ENCODE data around the gene OTOF.

OTOF gene

DNA sequence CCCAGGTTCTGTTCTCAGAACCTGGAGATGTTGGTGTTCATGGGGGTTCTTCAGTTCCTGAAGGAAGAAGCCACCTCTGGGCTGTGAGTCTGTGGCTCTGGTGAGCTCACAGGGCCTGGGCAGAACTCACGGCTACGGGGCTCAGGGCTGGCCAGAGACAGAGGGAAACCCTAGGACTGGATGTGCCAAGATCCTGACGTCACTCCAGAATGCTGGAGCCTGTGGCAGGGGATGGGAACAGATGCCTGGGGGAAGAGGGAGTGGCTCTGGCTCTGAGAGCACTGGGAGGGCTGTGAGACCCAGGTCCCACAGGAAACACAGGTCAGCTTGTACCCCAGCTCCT lies at the start of gene OTOF:
TSS of gene OTOF (minus strand) at position 214 of the 343 bp plus-strand sequence.
- no peak for DNase-seq

DNA sequence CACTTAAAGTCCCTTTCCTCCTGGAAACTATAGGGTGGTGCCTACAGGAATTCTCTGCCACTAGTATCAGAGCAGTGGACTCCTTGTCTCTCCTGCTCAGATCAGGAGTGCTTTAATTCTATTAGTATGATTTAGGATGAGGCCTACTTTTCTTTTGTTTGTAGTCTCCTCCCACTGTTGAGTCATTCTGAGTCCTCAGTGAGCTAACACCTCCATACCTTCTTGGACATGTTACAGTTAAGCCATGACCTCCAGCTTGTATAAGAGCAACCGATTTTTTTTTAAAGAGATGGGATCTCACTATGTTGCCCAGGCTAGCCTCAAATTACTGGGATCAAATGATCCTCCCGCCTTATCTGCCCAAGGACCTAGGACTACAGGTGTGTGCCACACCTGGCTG lies 48.7 kb upstream of the OTOF start:
- no peak for DNase-seq

DNA sequence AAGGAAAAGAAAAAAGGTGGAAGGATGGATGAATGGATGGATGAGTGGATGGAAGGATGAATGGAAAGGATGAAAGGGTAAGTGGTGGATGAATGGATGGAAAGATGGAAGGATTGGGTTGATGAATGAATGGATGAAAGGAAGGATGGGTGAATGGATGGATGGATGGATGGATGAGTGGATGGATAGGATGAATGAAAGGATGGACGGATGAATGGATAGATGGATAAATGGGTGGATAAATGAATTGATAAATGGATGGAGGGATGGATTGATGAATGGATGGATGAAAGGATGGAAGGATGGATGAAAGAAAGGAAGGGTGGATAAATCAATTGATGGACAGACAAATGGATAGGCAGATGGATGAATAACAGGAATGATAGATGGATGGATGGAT lies 48.2 kb upstream of the OTOF start:
- no peak for DNase-seq

DNA sequence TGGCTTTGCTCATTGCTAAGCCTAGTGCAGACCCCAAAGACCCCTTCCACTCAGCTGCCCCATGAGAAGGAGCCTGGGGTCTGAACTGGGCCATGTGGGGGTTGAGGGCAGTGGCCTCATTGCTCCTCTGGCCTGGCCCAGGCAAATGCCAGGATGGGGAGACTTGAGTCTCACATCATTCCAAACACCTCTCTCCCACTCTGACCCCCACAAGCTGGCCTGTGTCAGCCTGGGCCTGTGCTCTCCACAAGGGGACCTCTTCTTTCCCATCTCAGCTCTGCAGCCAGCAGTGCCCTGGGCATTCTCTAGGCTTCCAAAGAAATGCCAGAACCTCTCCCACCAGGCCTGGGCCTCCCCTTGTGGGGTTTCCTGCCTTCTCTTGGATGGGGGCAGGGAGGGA lies 45.8 kb upstream of the OTOF start:
- no peak for DNase-seq

DNA sequence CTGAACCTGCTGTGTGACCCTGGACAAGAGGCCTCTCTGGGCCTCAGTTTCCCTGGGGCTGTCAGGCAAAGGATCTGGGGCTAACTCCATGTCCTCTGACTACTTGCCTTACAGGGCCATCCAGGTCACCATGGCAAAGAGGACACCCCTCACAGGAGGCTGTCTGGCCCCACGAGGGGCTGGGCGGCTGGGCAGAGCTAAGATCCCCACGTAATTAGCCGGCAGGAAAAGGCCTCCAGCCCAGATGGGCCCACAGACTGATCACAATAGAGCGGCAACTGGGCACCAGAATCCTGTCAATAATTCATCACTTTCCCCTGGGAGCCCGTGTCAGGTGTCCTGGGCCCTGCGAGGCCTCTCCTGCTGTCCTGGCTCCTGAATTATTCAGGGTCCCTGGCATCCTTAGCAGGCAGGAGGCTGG lies 44.8 kb upstream of the OTOF start:
- no peak for DNase-seq

DNA sequence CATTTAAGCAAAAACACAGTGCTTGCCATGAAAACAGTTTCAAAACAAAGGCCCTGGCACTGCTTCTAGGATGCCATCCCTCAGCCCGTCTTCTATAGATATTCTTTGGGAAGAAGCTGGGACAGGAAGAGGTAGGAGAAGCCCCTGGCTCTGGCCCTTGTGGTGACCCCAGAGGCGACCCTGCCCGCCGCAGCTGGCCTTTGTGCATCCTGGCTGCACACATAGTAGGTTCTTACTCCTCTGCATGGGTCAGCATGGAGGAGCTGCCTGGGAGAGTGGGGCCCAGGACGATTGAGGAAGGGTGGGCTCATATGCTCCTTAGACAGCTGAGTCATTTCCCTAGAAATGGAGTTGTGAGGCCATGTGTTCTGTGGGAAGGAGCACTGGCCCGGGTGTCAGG lies 44.4 kb upstream of the OTOF start:
- DNase-seq = no peak

DNA sequence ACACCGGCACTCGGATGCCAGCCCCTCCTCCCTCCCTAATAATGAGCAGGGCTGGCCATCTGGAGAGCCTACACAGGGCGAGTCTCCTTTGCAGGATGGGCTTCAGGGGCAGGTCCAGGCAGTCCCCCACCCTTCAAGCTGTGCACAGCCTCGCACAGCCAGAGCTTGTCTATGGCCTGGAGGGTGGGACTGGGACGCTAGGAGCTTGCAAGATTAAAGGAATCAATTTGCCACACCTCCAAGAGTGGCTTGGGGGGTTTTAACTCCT lies 43.9 kb upstream of the OTOF start:
- DNase-seq = no peak

DNA sequence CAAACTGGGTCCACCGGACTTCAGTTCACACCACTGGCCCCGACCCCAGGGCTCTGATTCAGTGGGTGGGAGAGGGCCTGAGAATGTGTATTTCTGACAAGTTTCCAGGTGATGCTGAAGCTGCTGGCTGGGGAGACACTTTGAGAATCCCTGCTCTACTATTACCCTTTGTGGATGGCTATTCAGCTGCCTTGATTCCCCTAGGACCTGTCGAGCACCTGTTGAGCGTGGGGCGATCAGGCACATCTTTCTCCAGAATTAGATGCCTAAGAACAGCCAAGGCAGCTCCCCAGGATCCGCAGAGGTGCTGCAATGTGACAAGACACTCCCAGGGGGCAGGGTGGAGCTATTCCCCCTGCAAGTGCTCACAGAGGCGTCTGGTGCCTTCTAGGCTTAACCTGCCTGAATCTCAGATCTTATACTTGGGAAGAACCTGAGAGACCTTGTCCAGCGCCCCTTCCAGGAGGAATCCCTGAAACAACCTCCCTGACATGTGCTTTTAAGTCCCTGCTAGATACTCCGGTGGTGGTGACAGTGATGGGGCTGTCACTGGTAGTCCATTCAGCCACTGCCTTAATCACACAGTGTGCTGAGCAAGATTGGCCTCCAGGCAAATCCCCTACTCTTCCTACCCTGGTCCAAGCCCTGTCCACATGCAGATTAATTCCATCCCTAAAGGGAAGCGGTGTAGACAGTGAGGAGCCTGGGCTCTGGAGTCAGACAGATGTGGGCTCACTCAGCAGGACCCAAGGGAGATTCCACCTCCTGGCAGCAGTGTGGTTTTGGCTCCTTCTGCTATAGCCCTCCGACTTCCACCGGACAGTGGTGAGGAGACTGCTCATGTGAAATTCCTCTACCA lies 43.4 kb upstream of the OTOF start:
- peak; percentile 75 for DNase-seq

DNA sequence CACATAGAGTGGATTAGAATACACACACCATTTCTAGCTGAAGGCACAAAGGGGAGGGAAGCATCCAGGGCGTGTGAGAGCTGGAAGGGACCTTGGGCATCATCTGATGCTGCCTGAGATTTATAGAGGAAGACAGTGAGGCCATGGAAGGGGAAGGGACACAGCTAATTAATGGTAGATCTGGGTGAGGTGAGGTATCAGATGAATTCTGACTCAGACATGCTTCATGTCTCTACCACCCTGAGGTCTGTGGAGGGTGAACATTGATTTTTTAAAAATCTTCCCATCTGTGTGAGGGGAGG lies 42.2 kb upstream of the OTOF start:
- DNase-seq = no peak

DNA sequence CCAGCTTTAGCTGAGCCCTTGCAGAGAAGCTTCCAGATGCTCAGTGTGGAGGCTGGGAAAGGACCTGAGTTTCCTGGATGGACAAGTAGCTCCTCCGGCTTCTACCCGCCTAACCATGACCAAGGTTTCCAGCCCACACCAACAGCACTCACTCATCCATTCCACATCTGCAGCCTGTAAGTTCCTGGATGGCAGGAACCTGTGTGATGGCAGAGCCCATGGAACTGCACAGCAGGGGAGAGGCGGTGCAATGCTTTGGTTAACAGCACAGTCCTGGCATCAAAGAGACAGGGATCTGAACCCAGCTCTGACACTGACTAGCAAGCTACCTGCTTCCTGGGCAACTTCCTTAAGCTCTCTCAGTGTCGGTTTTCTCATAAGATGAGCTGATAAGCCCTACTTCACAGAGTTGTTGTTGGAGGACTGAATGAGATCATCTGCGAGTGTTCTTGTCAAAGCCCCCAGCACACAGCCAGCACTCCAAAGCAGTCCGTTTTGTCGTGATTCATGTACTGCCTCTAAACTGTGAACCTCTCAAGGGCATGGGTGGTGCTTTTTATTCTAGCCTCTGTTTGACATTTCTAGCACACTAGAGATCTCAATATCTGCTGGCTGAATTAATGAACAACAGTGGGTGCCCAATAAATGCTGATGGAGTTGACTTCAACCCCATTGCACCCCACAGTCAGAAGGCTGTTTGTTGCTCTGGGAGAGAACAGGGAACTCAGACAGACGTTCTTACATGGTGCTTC lies 41.6 kb upstream of the OTOF start:
- no peak for DNase-seq

DNA sequence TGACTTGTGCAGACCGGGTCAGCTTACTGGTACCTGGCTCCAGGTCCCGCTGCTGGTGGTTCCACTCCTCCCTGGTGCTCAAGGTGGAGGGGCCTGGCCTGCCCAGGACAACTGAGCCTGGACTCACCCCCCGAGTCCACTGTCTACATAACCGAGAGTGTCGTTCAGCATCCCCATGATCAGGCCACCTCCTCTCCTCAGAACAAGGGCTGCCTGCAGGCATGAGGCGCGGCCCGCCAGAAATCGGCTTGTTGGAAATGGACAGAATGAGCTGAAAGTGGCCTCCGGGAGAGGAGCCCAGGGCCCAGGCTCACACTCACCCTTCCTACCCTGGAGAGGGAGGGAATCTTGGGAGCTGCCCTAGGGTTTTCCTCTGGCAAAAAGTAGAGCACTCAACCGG lies 38.9 kb upstream of the OTOF start:
- DNase-seq = no peak

DNA sequence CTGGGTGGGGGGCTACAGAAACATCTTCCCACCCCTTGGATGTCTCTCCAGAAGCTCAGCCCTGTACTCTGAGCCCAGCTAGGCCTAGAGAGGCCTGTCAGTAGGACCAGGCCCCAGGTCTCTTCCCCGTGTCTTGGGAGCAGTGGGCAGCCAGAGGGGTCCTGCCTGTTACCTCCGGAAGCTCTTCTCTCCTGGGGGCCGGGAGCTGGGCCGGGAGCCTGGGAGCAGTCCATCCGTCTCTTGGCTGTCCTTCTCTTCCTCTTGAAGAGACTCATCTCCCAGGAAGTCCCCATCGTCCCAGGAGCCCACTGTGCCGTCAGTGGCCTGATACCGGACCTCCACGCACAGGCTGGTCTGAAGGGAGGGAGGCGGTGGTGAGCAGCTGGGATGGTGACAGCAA lies 38.3 kb upstream of the OTOF start:
- DNase-seq = no peak

DNA sequence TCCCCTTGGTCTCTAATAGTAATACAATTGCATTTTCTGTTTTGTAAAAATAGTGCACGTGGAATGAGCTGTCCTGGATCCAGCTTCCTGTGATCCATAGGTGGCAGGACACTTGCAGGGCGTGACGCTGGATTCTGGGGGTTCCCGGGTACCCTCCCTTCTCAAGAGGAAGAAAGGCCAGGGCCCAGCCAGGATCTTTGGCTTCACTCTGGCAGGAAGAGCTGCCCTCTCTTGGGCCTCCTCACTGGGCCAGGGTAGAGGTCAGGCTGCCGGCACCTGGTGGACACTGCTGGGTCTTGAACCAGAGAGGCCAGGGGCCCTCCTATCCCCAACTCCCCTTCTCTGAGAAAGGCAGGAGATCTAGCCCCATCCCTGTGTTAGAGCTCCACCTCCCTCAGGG lies 37.8 kb upstream of the OTOF start:
- DNase-seq = no peak

DNA sequence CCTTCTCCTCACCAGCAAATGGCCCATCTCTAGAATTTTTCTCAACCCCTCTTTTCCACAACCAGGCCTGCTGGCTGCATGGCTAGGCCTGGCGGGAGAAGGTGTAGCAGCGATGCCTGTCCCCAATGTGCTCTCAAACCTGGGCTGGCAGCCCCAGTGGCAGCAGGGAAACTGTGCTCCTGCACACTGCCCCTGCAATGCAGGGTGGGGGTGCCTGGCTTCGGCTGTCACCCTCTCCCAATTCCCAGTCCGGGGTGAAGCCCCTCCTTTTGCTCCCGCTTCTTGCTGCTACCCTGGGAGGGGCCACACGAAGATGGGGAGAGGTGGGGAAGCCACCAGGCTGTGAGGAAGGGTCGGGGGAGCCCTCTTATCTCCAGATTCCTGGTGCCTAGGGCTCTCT lies 36.1 kb upstream of the OTOF start:
- no peak for DNase-seq

DNA sequence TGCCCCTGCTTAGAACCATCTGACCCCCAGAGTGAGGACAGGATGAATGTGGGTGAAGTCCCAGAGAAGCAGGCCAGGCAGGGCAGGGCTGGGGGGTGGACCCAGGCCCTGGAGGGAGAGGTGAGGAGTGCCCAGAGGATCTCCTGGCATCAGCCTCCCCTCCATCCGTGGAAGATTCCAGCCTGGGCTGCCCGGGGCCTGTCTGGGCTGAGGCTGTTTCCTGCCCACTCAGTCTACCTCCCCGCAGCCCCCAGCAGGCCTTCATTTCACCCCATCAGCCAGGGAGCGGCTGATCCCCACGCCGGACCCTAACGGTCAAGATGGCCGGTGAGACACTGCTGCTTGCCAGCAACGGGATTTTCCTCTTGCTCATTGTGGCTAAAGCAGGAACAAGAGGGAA lies 35.3 kb upstream of the OTOF start:
- DNase-seq = no peak

DNA sequence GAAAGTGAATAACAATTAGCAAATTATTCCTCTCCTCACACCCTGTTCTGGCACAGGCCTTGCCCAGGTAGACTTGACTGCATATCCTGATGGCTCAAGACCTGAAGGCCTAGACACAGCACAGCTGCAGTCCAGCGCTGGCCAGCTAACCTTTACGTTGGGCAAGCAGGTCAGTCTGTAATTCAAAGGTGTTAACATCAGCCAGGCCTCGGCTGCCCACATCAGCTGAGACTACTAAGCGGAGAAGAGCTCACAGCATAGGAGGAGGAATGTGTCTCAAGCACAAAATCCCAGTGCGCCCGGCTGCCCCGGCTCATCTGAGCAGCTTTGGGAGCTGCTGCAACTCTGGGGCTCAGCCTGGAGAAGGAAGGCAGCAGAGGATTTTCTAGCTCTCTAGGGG lies 33.5 kb upstream of the OTOF start:
- no peak for DNase-seq

DNA sequence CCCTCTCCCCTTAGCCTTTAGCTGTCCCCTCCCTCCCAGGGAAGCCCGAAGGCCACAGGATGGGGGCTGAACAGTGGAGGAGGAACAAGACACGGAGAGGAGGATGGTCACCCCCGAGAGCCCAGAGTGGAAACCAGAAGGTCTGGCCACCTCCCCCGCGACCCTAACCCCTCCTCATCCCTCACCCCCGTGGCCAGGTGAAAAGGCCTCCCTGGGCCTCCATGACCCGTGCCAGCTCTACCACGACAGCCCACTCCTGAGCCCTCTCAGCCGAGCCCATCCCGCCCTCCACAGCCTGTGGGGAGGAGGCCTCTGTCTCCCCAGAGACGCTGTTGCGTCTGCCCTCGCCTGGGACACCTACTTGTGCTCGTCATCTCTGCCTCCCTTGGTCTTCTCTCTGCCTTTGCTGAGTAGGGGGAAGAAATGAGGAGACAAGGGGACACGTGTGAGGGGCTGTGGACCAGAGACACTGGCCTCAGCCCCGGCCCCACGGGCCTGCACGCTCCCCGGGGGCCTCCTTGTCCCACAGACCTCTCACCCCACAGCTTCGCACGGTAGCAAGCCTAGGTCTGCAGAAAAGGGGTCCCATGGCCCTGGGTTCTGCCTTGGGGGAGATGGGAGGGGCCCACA lies 32.5 kb upstream of the OTOF start:
- DNase-seq = no peak

DNA sequence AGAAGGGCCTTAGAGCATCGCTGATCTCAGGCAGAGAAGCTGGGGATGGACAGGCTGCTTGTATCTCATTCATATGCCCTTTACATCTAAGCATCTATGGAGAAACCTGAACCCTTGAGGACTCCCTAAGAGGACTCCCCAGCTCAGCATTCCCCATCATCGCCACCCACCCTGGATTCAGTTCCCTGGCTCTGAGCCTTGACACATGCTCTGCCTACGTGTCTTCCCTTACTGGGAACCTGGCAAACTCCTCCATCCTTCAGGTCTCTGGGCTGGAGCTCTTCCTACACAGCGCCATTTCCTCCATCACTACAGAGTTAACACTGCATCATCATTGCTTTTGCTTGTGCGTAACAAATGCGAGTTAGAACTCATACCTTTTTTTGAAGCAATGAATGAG lies 31.2 kb upstream of the OTOF start:
- DNase-seq = no peak

DNA sequence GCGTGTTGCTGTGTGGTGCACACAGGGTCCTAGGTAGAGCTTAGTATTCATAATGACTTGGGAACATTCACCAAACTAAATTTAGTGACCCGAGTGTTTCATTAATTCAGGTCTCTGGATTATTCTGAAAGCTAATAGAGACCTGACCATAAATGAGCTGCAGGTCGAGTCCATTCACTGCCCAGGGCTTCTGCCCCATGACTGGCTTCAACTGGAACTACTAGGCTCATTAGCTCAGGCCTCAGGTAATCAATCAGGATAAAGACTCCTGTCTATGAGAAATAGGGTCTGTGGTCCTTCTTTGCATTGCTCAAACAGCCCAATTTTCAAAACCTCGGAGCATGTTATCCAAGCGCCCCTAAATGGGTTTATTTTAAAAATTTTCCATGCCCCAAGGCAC lies 30.0 kb upstream of the OTOF start:
- no peak for DNase-seq

DNA sequence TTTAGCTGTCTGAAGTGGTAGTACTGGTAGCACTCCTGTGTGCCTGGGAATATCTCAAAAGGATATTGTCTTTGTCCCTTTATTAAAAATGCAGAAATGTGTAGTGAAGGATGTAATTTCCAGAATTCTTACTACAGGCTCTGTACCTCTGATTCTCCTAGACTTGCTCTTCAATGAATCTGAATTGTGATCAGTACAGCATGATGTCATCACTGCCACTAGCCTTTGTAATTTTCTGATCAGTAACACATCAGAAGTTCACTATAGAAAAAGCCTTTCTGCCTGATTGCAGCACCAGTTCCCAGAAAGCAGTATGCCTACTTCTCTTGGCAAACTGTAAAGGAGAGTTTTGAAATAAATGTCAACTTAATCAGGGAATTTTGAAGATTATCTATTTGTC lies 29.2 kb upstream of the OTOF start:
- DNase-seq = no peak

DNA sequence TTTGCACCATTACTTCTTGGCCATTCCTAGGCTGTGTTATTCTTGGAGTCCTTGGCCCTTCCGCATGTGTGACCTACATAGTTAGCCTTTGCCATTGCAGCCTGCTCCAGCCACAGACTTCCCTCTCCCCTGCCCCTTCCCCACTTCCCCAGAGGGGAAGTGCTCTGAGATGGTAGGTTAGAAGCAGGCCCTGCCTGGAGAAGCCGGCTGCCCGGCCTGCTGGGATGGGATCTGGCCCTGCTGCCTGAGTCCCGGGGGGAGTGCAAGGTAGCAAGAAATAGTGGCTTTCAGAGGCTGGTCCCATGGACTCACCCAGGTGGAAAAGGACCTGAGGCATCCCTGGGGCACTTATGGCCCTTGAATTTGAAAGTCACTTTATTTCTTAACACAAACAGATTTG lies 28.4 kb upstream of the OTOF start:
- no peak for DNase-seq

DNA sequence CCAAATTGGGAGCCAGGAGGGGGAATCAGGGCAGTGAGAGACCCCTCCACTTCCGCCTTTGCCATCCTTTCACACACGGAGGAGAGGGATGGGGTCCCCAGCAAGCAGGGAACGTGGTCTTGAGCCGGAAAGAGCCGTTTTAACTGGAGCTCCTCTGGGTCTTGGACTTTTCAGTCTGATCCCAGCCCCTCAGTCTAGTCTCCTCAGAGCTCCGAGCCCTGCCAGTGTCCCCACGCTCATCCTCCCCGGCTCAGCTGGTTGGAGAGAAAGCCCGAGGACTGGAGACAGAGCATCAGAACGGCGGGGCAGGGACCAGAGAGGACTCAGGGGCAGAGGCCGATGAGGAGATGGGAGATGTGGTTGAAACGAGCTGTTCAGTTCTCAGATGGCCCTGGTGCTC lies 26.1 kb upstream of the OTOF start:
- no peak for DNase-seq

DNA sequence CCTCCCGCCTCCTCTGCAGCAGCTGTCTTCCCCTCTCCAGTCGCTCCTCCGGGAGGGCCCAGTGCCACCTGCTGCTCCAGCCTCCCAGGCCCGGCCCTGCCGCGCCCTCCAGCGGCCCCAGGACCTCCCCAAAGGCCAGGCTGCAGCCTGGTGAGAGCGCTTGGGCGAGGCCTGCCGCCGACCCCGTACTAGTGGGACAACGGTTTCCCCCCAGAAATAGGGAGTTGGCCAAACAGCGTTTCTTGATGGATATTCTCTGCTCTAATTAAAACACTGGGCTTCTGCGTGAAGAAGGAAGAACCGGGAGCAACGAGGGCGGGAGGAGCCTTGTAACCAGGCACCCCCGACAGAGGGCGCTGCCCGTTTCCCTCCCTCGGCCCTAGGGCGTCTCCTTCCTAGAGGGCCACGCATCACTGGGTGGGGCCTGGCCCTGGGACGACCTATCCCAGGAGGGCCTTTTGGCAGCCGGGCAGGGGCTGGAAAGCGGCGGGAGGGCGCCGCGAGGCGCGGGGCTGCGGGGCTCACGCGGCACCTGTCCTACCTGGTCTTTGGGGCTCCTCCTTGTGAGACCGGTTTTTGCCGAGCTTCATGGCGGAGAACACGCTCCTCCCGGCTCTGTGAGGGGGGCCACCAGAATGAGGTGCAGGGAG lies 25.4 kb upstream of the OTOF start:
- DNase-seq = peak; percentile 81

DNA sequence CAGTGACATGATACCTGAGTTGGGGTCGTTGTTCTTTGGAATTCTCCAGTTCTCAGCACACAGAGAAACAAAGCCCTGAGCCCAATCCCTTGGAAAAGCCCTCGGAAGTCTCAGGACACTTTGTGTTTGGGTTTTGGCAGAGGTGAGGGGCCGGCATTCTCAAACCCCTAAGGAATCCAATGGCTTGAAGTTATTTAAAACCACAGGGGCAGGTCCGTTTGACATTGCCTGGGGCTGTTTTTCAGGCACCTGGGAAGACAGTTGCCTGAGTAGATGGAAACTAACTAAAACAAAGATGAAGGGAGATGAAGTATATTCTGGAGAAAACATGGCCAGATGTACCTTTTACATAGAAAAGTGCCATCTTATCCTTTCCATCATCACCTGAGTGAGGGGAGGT lies 22.5 kb upstream of the OTOF start:
- no peak for DNase-seq

All from COR-L47 (cell line).